Karpas-422 (cell line): ENCODE measurements around the gene FBXO4. TPM values are rescaled to one million over a fixed set of nuclear protein-coding genes. Genes with fewer than 3 reads are reported as not detected.

Source experiments
- DNase-seq: peaks from one replicate; pipeline ENCODE4 v3.0.0-alpha.2; 2015
- H2AFZ ChIP-seq: fragments of 200-600 bp; sonication (generic); 2 replicates; pipeline ENCODE4 v1.6.1; 2014; ENCODE audit warnings: antibody characterized with exemption, low read length, mixed read lengths
- H3K27ac ChIP-seq: fragments of 200-600 bp; sonication (generic); 2 replicates; pipeline ENCODE4 v1.5.1; 2014; ENCODE audit warnings: mild to moderate bottlenecking, low read length, moderate library complexity
- H3K27me3 ChIP-seq: fragments of 200-600 bp; sonication (generic); 2 replicates; pipeline ENCODE4 v1.6.1; 2014; ENCODE audit warnings: low read length, mixed read lengths
- H3K36me3 ChIP-seq: fragments of 200-600 bp; sonication (generic); 2 replicates; pipeline ENCODE4 v1.6.1; 2014; ENCODE audit warnings: low read length, mixed read lengths; ENCODE audit not compliant: insufficient read depth
- H3K4me1 ChIP-seq: fragments of 200-600 bp; sonication (generic); 2 replicates; pipeline ENCODE4 v1.6.1; 2014; ENCODE audit warnings: mild to moderate bottlenecking, low read length, mixed read lengths
- H3K4me2 ChIP-seq: fragments of 200-600 bp; sonication (generic); 2 replicates; pipeline ENCODE4 v1.6.1; 2014; ENCODE audit warnings: low read length, low read depth, mild to moderate bottlenecking; ENCODE audit not compliant: poor library complexity, severe bottlenecking
- H3K4me3 ChIP-seq: fragments of 200-600 bp; sonication (generic); 2 replicates; pipeline ENCODE4 v1.5.1; 2014; ENCODE audit warnings: mild to moderate bottlenecking, antibody characterized with exemption, low read length, mixed read lengths
- H3K79me2 ChIP-seq: fragments of 200-600 bp; sonication (generic); 2 replicates; pipeline ENCODE4 v1.6.1; 2014; ENCODE audit warnings: mild to moderate bottlenecking, low read length, mixed read lengths
- H3K9ac ChIP-seq: fragments of 200-600 bp; sonication (generic); 2 replicates; pipeline ENCODE4 v1.6.0; 2014; ENCODE audit warnings: low read length
- H3K9me2 ChIP-seq: fragments of 200-600 bp; sonication (generic), shearing (Covaris generic); replicated peaks from 2 replicates; pipeline ENCODE4 v1.6.0; 2014; ENCODE audit warnings: mild to moderate bottlenecking, low read length, moderate library complexity; ENCODE audit not compliant: insufficient read depth
- H3K9me3 ChIP-seq: fragments of 300-700, 200-600 bp; sonication (generic); 2 replicates; pipeline ENCODE4 v1.6.1; 2014; ENCODE audit warnings: low read length, mixed read lengths
- H4K20me1 ChIP-seq: fragments of 200-600 bp; sonication (generic); 2 replicates; pipeline ENCODE4 v1.6.1; 2014; ENCODE audit warnings: mild to moderate bottlenecking, antibody characterized with exemption, low read length, low read depth; ENCODE audit not compliant: insufficient read depth
- total RNA-seq: library from RNA; depleted of rRNA; stranded (reverse); fragments of >200 nt; shearing (Covaris generic); gene quantifications from 2 replicates; pipeline ENCODE4 v1.2.3, GENCODE V29; 2014; ENCODE audit warnings: low replicate concordance; rRNA removed

Gene FBXO4, protein sequence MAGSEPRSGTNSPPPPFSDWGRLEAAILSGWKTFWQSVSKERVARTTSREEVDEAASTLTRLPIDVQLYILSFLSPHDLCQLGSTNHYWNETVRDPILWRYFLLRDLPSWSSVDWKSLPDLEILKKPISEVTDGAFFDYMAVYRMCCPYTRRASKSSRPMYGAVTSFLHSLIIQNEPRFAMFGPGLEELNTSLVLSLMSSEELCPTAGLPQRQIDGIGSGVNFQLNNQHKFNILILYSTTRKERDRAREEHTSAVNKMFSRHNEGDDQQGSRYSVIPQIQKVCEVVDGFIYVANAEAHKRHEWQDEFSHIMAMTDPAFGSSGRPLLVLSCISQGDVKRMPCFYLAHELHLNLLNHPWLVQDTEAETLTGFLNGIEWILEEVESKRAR
- total RNA-seq: 21.4 and 48.4 TPM in 2 replicates

- DNase-seq: peak; percentile 96
- no peaks in the 10 kb centered on the region for H3K9me2 ChIP-seq
- peak within 1 kb of the TSS; percentile 97 for H3K9ac ChIP-seq
- no peaks in the 10 kb centered on the region for H4K20me1 ChIP-seq
- no peaks in the 10 kb centered on the region for H3K9me3 ChIP-seq
- no peaks in the 10 kb centered on the region for H3K27me3 ChIP-seq
- peak within 1 kb of the TSS; percentile 91 for H3K4me2 ChIP-seq
- H3K4me1 ChIP-seq: peaks cover 64% of the 10 kb centered on the region
- H3K79me2 ChIP-seq: peaks cover 49% of the 10 kb centered on the region
- H3K27ac ChIP-seq: peak within 1 kb of the TSS; percentile 82
- H3K36me3 ChIP-seq: peaks cover 31% of the 10 kb centered on the region
- H3K4me3 ChIP-seq: peak within 1 kb of the TSS; percentile 91
- peak within 1 kb of the TSS; percentile 81 for H2AFZ ChIP-seq
Measured at GRCh38 chr5:41924872-41925554, at the start of gene FBXO4. TSS of gene FBXO4 (plus strand) at chr5:41925281. CDS start at chr5:41925310, 29 bp downstream.

- no peak overlapping the region for H3K27ac ChIP-seq
- no peaks in the 10 kb centered on the region for H3K9me3 ChIP-seq
- H4K20me1 ChIP-seq: no peaks in the 10 kb centered on the region
- no peaks in the 10 kb centered on the region for H3K36me3 ChIP-seq
- no peak overlapping the region for H3K4me2 ChIP-seq
- H3K4me1 ChIP-seq: peaks cover under 1% of the 10 kb centered on the region; the same call in 1 of the 2 replicates
- H3K79me2 ChIP-seq: no peaks in the 10 kb centered on the region
- H3K9me2 ChIP-seq: no peaks in the 10 kb centered on the region
- no peaks in the 10 kb centered on the region for H3K27me3 ChIP-seq
- no peak overlapping the region for H3K4me3 ChIP-seq
- H2AFZ ChIP-seq: no peak overlapping the region
- no peak for DNase-seq
- no peak overlapping the region for H3K9ac ChIP-seq
Measured at GRCh38 chr5:41876678-41877077, 48.4 kb upstream of the FBXO4 start.

DNA sequence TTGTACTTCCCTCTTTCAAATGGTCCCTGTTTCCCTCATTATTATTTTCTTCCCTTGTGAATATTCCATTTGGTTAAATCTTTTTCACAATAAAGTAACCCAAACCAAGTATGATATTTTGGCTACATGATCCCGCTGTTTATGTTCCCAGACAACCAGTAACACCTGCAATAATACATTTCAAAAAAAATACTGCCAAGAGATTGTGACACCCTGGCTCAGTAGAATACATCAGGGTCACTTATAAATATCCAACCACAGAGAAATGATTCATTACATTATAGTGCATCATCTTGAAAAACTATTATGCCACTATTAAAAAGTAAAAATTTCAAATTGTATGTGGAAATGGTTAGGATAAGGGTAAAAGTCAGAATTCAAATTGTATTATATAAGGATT, 47.7 kb upstream of the FBXO4 start:
- H3K4me2 ChIP-seq: no peak overlapping the region
- H2AFZ ChIP-seq: no peak overlapping the region
- H3K9me2 ChIP-seq: no peaks in the 10 kb centered on the region
- H3K9ac ChIP-seq: no peak overlapping the region
- no peaks in the 10 kb centered on the region for H3K27me3 ChIP-seq
- H3K27ac ChIP-seq: no peak overlapping the region
- H3K36me3 ChIP-seq: no peaks in the 10 kb centered on the region
- H3K4me1 ChIP-seq: no peaks in the 10 kb centered on the region
- H3K4me3 ChIP-seq: no peak overlapping the region
- no peak for DNase-seq
- H4K20me1 ChIP-seq: no peaks in the 10 kb centered on the region
- no peaks in the 10 kb centered on the region for H3K79me2 ChIP-seq
- H3K9me3 ChIP-seq: no peaks in the 10 kb centered on the region

- no peak overlapping the region for H3K4me2 ChIP-seq
Measured at GRCh38 chr5:41878173-41878572, 46.9 kb upstream of the FBXO4 start.

GRCh38 chr5:41878643-41879478, 46.2 kb upstream of the FBXO4 start:
- Histone ChIP-seq H3K79me2 (no peaks in the 10 kb centered on the region), H4K20me1 (no peaks in the 10 kb centered on the region), H3K36me3 (no peaks in the 10 kb centered on the region), H3K4me1 (no peaks in the 10 kb centered on the region), H3K27ac (no peak overlapping the region), H2AFZ (no peak overlapping the region), H3K9me3 (no peaks in the 10 kb centered on the region), H3K9ac (no peak overlapping the region), H3K9me2 (no peaks in the 10 kb centered on the region), H3K4me3 (no peak overlapping the region), H3K27me3 (no peaks in the 10 kb centered on the region), H3K4me2 (no peak overlapping the region)
- DNase-seq: no peak

More at GRCh38 chr5:41878173-41878572, 46.9 kb upstream of the FBXO4 start:
- H3K27me3 ChIP-seq: no peaks in the 10 kb centered on the region
- H3K9me3 ChIP-seq: no peaks in the 10 kb centered on the region
- no peaks in the 10 kb centered on the region for H3K9me2 ChIP-seq
- no peaks in the 10 kb centered on the region for H3K79me2 ChIP-seq
- H3K9ac ChIP-seq: no peak overlapping the region
- no peaks in the 10 kb centered on the region for H4K20me1 ChIP-seq
- no peaks in the 10 kb centered on the region for H3K4me1 ChIP-seq
- H3K4me3 ChIP-seq: no peak overlapping the region
- DNase-seq: no peak
- H3K36me3 ChIP-seq: no peaks in the 10 kb centered on the region
- no peak overlapping the region for H3K27ac ChIP-seq
- H2AFZ ChIP-seq: no peak overlapping the region

- Histone ChIP-seq H3K9ac (no peak overlapping the region), H3K36me3 (no peaks in the 10 kb centered on the region), H2AFZ (no peak overlapping the region), H3K4me1 (no peaks in the 10 kb centered on the region), H3K9me2 (no peaks in the 10 kb centered on the region), H3K4me2 (no peak overlapping the region), H3K79me2 (no peaks in the 10 kb centered on the region), H4K20me1 (no peaks in the 10 kb centered on the region), H3K4me3 (no peak overlapping the region), H3K27ac (no peak overlapping the region), H3K27me3 (no peaks in the 10 kb centered on the region), H3K9me3 (peaks cover 3% of the 10 kb centered on the region; the same call in 1 of the 2 replicates)
- no peak for DNase-seq
Measured at GRCh38 chr5:41882765-41883164, 42.3 kb upstream of the FBXO4 start.

DNA sequence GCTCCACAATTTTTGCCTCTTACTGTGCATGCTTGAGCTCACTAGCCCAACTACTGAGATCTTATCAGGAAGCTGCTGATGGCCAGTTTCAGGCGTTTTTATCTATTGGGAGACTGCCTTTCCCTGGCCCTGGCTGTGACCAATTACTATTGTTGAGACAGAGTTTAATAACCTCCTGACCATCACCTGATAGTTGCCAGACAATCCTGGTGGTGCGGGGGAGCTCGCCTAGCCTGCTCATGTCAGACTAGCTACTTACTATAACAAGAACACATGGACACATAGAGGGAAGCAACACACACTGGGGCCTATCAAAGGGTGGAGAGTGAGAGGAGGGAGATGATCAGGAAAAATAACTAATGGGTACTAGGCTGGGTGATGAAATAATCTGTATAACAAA, 41.8 kb upstream of the FBXO4 start:
- no peaks in the 10 kb centered on the region for H3K27me3 ChIP-seq
- no peak for DNase-seq
- H3K27ac ChIP-seq: no peak overlapping the region
- H3K9ac ChIP-seq: no peak overlapping the region
- no peaks in the 10 kb centered on the region for H3K9me2 ChIP-seq
- no peaks in the 10 kb centered on the region for H4K20me1 ChIP-seq
- peaks cover 3% of the 10 kb centered on the region; the same call in 1 of the 2 replicates for H3K9me3 ChIP-seq
- H3K4me1 ChIP-seq: no peaks in the 10 kb centered on the region
- H3K4me3 ChIP-seq: no peak overlapping the region
- H3K79me2 ChIP-seq: no peaks in the 10 kb centered on the region
- no peaks in the 10 kb centered on the region for H3K36me3 ChIP-seq
- H2AFZ ChIP-seq: no peak overlapping the region
- no peak overlapping the region for H3K4me2 ChIP-seq

DNA sequence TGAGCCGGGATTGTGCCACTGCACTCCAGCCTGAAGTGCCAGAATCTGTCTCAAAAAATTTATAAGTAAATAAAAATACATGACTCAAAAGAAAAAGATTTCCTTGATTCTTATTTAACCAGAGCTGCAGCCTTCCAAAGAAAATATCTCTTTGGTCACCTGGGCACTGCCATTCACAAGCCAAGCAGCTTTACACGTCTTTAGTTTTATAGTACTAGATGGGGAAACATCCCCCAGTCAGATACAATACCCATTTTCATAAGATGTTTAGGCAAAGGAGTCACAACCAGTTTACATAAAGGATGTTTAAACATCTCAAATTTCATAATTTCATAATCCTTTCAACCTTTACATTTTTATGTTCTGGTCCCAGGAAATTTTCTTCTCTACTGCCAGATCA, 41.1 kb upstream of the FBXO4 start:
- no peaks in the 10 kb centered on the region for H3K27me3 ChIP-seq
- no peak overlapping the region for H3K27ac ChIP-seq
- no peaks in the 10 kb centered on the region for H4K20me1 ChIP-seq
- no peaks in the 10 kb centered on the region for H3K79me2 ChIP-seq
- no peaks in the 10 kb centered on the region for H3K9me2 ChIP-seq
- H3K36me3 ChIP-seq: no peaks in the 10 kb centered on the region
- H3K4me1 ChIP-seq: no peaks in the 10 kb centered on the region
- no peak overlapping the region for H3K9ac ChIP-seq
- H3K4me2 ChIP-seq: no peak overlapping the region
- no peak for DNase-seq
- H2AFZ ChIP-seq: no peak overlapping the region
- no peak overlapping the region for H3K4me3 ChIP-seq
- peaks cover 3% of the 10 kb centered on the region; the same call in 1 of the 2 replicates for H3K9me3 ChIP-seq
